GDM1 (cell line): Measurements from ENCODE around the gene ACOT12.
"Not testable (repeated sequence)": the region's sequence is repeated elsewhere in the genome, so short reads cannot be mapped to it uniquely, and the experiment has no call there.

Source experiments
- DNase-seq: peaks from one replicate; lab custom pipeline; 2025; lab: John Stamatoyannopoulos, UW

ACOT12 gene

DNA sequence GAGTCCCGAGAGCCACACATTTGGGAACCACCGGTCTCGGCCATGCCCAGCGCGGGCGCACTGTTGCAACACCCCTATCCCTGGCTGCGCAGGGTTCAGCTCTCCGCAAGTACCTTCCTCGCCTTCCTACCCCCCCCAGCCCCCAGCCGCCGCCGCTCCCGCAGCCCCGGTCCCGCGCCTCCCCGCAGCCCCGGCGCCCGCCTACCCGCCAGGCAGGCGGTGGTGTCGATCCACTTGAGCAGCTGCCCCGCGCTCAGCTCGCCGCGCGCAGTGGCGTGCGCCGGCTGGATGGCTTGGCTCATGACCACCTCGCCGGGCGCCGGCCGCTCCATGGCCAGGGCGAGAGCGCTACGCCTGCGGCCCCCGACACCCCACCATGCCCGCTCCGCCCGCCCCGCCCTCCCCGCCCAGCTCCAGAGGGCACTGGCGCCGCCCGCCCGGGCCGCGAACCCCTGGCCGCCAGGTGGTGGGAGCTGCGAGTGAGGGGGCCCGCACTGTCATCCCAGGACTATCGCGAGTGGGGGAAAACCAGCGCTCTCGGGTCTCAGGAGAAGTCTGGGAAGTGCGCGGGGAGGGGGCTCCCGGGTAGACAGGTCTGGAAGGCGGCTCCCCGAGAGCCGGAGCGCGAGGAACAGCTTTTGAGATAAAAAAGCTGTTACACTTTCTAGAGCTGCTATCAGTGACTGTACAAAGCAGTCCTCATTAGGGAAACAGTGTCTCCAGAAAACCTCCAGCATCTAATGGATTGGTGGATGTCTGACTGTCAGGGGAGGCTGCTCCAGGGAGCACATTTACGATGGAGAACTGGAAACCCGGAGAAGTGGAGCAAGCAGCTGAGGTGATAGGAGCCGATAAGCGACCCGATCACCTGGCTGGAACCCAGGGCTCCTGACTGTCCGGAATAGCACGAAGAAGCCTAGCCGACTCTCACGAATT is at the start of gene ACOT12:
ACOT12 (minus strand) TSS at position 352 of the 936 bp plus-strand sequence; CDS start at position 332, 20 bp downstream.
- DNase-seq, result no peak

GRCh38 chr5:81435023-81435422 is 41.1 kb upstream of the ACOT12 start:
- DNase-seq, result no peak

GRCh38 chr5:81429985-81430384 is 36.1 kb upstream of the ACOT12 start:
- no peak for DNase-seq

GRCh38 chr5:81429363-81429762 is 35.4 kb upstream of the ACOT12 start:
- DNase-seq, result no peak

DNA sequence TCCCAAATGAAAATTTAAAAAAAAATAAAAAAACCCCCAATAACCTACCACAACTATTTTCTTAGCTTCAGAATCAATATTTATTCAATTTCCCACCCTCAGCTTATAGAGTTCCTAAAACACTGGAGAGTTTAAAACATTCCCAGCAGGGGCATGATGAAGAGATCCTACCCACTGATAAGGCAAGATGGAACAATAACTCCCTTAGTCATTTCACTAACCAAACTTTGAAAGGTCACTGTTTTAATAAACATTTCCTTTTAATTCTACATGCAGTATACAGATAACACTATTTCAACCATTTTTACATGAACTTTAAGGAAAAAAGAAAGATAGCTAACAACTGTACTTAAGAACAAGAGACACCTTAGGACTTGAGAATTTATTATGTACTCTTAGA is 34.9 kb upstream of the ACOT12 start:
- no peak for DNase-seq

- DNase-seq, result no peak
These were observed 34.5 kb upstream of the ACOT12 start for GRCh38 chr5:81428446-81428845.

DNA sequence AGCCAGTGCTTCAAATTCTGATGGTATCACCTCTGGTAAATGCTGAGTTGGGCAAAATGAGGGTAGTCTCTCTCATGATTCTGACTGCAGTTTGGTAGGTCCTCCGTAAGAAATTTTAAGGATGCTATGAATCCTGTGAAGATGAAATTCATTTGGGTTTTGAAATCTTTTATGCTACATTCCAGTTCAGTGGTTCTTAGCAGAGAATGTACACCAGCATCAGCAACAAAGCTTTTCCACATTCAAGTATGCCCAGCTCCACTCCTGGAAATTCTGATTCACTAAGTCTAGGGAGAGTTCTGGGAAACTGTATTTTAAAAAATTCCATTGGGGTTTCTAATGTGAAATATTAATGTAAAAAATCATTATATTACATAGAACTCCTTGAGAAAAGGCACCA is 33.6 kb upstream of the ACOT12 start:
- DNase-seq, result no peak

- DNase-seq, result no peak
These were observed 32.6 kb upstream of the ACOT12 start for GRCh38 chr5:81426359-81427030.

DNA sequence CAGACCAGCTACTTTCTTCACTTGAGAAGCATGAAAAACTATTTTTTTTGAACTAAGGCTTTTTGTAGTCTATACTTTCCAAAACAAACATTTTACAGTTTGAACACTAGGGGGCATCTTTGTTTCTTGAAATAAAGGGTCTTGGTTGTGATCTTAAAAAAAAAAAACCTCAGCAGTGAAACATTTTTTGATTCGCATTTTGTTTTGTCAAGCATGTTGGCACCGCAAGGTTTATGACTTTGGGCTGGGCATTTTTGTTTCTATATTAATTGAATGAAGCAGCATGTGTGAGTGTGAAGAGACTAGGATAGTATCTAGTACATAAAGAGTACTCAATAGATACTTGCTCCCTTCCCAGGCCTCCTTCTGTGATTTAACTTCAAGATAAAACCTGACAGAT is 31.6 kb upstream of the ACOT12 start:
- no peak for DNase-seq

- DNase-seq, result no peak
These were observed 30.8 kb upstream of the ACOT12 start for GRCh38 chr5:81424728-81425127.

GRCh38 chr5:81422671-81423070 is 28.7 kb upstream of the ACOT12 start:
- no peak for DNase-seq

DNA sequence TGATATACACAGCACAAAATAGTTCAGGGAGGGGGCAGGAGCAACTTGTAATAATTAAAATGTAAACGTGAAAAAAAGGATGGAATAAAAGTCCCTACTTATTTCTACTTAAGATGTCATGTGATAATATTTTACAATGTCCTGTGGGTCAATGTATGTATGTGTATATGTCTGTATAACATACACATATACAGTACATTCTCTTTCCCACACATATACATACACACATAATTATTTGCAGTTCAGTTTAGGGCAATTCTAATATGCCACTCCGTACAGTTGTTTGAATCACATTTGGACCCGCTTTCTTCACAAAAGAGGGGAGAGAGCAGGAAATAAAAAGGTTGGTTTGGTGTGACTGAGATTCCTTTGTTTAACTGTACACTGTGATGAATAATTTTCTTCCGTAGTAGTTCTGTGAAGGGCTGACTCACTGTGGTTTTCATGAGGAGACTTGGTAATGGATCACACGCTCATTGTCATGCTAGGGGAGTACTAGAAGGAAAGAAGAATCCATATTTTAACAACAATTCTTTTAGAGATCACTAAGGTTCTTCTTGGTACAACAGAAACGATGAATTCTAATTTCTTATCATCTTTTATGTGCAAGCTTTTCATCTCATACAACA is 26.2 kb upstream of the ACOT12 start:
- peak; percentile 19 for DNase-seq

- no peak for DNase-seq
These were observed 24.7 kb upstream of the ACOT12 start for GRCh38 chr5:81418606-81419005.

DNA sequence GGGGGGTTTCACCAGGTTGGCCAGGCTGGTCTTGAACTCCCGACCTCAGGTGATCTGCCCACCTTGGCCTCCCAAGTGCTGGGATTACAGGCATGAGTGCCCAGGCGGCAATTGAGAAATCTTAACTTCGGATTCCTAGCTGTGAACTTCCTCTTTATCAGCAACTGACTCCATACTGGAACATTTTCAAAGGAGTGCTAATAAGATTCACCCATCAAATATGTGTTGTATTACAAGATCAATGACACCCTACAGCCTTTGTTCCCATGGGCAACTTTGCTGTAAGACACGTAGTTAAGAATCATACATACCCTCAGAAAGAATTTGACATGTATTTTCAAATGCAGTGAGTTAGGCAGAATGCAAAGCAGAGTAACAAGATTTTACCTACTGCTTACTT is 23.1 kb upstream of the ACOT12 start:
- DNase-seq, result no peak

DNA sequence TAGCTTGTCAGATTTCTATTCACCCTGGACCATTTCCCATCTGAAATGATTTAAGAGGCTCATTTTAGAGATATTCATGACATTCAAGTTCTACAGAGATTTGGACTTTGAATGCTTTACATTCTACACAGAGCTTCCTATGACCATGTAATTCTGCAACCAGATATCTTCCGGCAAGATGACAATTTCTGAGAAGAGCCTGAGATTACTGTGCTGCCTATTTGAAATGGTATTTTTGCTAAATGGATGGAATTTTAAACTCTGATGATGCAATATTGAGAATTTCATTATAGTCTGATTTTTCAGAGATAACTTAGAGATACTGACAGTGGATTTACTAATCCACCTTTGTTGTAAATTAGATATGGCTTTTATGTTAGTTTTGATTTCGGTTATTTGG is 16.0 kb upstream of the ACOT12 start:
- no peak for DNase-seq

GRCh38 chr5:81409361-81409760 is 15.4 kb upstream of the ACOT12 start:
- DNase-seq, result no peak

DNA sequence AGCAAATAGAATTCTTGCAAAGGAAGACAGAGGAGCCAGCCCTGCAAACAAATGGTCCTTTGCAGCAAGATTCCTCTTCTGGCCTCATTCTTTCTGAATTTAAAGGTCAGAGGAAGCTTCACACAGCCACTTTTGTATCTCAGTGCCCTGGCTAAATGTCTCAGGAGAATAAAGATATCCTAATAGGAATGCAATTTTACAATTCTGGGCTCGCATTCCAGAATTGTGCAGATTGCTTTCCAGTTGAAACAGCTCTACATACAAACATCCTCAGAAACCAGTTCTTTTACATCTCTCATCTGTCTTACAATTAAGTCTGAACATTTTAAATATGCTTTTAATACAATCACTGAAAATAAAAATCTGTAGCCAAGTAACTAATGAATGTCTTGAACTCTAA is 14.6 kb upstream of the ACOT12 start:
- no peak for DNase-seq

- not testable (repeated sequence) for DNase-seq
These were observed 13.9 kb upstream of the ACOT12 start for GRCh38 chr5:81407811-81408210.

- no peak for DNase-seq
These were observed 11.4 kb upstream of the ACOT12 start for GRCh38 chr5:81405126-81405891.

DNA sequence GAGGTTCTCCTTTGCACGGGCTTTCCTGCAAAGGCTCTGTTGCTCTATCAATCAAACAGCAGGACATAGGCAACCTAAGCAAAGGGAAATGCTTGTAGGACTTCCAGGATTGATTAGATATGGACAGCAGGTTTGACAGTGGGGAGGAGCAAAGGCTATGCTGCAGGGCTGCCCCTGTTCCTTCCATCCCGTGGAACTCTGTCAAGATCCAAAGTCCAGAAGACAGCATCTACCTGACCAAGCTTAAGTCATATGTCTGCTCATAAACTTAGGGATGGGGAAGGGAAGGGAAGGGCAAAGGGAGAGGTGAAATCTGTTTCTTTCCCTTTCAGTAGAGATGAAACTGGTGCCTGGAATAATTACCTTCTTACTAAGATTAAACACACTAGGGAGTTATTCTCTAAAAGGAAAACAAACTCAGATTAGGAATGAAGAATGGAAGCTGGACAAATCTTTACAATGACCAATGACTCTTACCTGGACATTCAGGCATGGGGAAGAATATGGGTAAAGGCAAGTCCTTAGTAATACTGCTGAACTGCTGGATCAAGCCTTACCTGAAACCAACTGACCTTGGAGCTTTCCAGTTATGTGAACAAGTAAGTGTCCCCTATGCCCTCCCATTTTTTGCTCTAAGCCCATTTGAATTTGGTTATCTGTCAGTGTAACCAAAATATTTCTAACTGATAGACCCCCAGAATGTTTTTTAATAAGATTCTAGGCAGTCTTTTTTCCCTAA is 8.4 kb upstream of the ACOT12 start:
- DNase-seq, result no peak

DNA sequence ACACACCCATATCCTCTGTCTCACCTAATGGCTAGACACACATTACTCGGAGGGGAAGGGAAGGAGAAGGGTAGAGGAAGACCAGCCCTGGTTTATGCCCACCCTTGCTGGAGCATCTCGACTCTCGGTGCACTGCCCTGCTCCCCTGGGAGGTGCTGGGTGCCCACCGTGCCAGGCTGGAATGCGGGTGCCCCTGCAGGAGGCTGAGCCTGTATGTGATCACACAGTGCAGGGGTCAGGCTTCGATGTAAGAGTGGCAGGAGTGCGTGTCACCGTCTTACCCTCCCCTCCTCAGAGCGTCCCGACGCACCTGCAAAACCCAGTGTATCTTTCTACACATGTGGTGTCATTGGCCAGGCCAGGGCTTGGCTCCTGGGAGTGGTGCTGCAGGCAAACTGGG is 7.3 kb upstream of the ACOT12 start:
- DNase-seq, result no peak
